B cell (primary cell): ENCODE results near the gene SENP2. TPM values are rescaled to one million over a fixed set of nuclear protein-coding genes. Genes with fewer than 3 reads are reported as not detected.

Experiments
- ATAC-seq: fragments of 200-7000 bp; cut with Tn5 transposase; one replicate; pipeline ENCODE4 v1.10.0; 2021; ENCODE audit warnings: low read depth, mild to moderate bottlenecking, moderate number of reproducible peaks, moderate library complexity
- CTCF ChIA-PET: fragments of 350-600 bp; sonication (Branson Sonifier 250); formaldehyde crosslinking; loops from one replicate; lab custom pipeline; 2021; ENCODE audit warnings: antibody characterized with exemption, inconsistent platforms; lab: Charles Lee
- POLR2A ChIA-PET: fragments of 350-600 bp; sonication (Branson Sonifier 250); formaldehyde crosslinking; loops from one replicate; lab custom pipeline; 2021; ENCODE audit warnings: antibody characterized with exemption; lab: Charles Lee
- DNase-seq: peaks from one replicate; pipeline ENCODE4 v3.0.0; 2013
- H2AFZ ChIP-seq: 2 replicates; pipeline ENCODE4 v1.6.1; 2012; ENCODE audit warnings: mild to moderate bottlenecking, low read depth, low read length; ENCODE audit not compliant: insufficient read depth, poor library complexity, severe bottlenecking
- H3K27ac ChIP-seq, 2 donors: 1 replicate in 1 of 2; 2 replicates in 1 of 2; pipeline ENCODE4 v1.5.1; 2012 to 2013; ENCODE audit warnings: low read length in 2 of 2, mild to moderate bottlenecking in 2 of 2, moderate library complexity in 1 of 2
- H3K27me3 ChIP-seq, 4 experiments: fragments of 200-600 bp in 1 of 4; sonication (generic) in 1 of 4; replicated peaks in 1 of 4; 1 replicate in 2 of 4; 2 replicates in 2 of 4; pipeline versions ENCODE4 v1.6.1 to v1.7.0; 2013 to 2016; ENCODE audit warnings: low read length in 3 of 4, mild to moderate bottlenecking in 2 of 4, mixed read lengths in 1 of 4, moderate library complexity in 1 of 4; ENCODE audit not compliant: insufficient read depth in 4 of 4, control insufficient read depth in 3 of 4; ENCODE audit errors: control extremely low read depth in 1 of 4
- H3K36me3 ChIP-seq, 2 experiments: replicated peaks in 1 of 2; 1 replicate in 1 of 2; 2 replicates in 1 of 2; pipeline versions ENCODE4 v1.6.1 to v1.7.1; 2013; ENCODE audit warnings: low read length in 1 of 2; ENCODE audit not compliant: insufficient read depth in 2 of 2, control insufficient read depth in 1 of 2; ENCODE audit errors: control extremely low read depth in 1 of 2, extremely low read depth in 1 of 2
- H3K4me1 ChIP-seq, 2 donors: fragments of 200-600 bp in 1 of 2; sonication (generic) in 1 of 2; 1 replicate in 1 of 2; 2 replicates in 1 of 2; pipeline versions ENCODE4 v1.5.1 to v1.6.1; 2013 to 2017; ENCODE audit warnings: low read length in 2 of 2; ENCODE audit not compliant: control insufficient read depth in 2 of 2, insufficient read depth in 2 of 2
- H3K4me2 ChIP-seq: replicated peaks from 2 replicates; pipeline ENCODE3; 2012; ENCODE audit warnings: mild to moderate bottlenecking, low read depth, low read length; ENCODE audit not compliant: poor library complexity, severe bottlenecking
- H3K4me3 ChIP-seq, 5 experiments: fragments of 200-600 bp in 1 of 5; sonication (generic) in 1 of 5; 1 replicate in 3 of 5; 2 replicates in 2 of 5; pipeline versions ENCODE4 v1.5.1 to v1.7.0; 2011 to 2016; ENCODE audit warnings: low read length in 4 of 5, mild to moderate bottlenecking in 4 of 5, low read depth in 2 of 5, control low read depth in 1 of 5, moderate library complexity in 1 of 5; ENCODE audit not compliant: insufficient read depth in 1 of 5; ENCODE audit errors: control extremely low read depth in 1 of 5, extremely low read depth in 1 of 5
- H3K79me2 ChIP-seq: fragments of 200-600 bp; sonication (generic); one replicate; pipeline ENCODE4 v1.6.0; 2016; ENCODE audit warnings: low read length; ENCODE audit not compliant: control insufficient read depth, insufficient read depth
- H3K9ac ChIP-seq: fragments of 200-600 bp; sonication (generic); 2 replicates; pipeline ENCODE4 v1.6.1; 2017; ENCODE audit warnings: mild to moderate bottlenecking, low read length, moderate library complexity
- H3K9me3 ChIP-seq, 3 donors: one replicate each; pipeline versions ENCODE4 v1.6.1 to v1.7.1; 2013; ENCODE audit warnings: low read length in 2 of 3; ENCODE audit not compliant: control insufficient read depth in 2 of 3, insufficient read depth in 1 of 3; ENCODE audit errors: control extremely low read depth in 1 of 3
- H4K20me1 ChIP-seq: 2 replicates; pipeline ENCODE4 v1.6.0; 2012; ENCODE audit warnings: mild to moderate bottlenecking, low read length; ENCODE audit not compliant: insufficient read depth, control insufficient read depth, poor library complexity, severe bottlenecking
- H3K27ac Mint-ChIP-seq: one replicate; pipeline ENCODE4 v1.8.0; 2021; ENCODE audit warnings: mixed read lengths
- H3K27me3 Mint-ChIP-seq: one replicate; pipeline ENCODE4 v1.8.0; 2021; ENCODE audit warnings: mixed read lengths
- H3K4me1 Mint-ChIP-seq: one replicate; pipeline ENCODE4 v1.8.0; 2021; ENCODE audit warnings: mixed read lengths
- H3K4me3 Mint-ChIP-seq: one replicate; pipeline ENCODE4 v1.8.0; 2021; ENCODE audit warnings: mixed read lengths
- H3K9me3 Mint-ChIP-seq: one replicate; pipeline ENCODE4 v1.8.0; 2022; ENCODE audit warnings: mixed read lengths; ENCODE audit not compliant: insufficient read depth
- CTCF ChIP-seq: fragments of 200-600 bp; IDR thresholded peaks from one replicate; pipeline ENCODE4 v1.8.0; 2022; ENCODE audit warnings: antibody characterized with exemption, mild to moderate bottlenecking
- EZH2 ChIP-seq: IDR thresholded peaks from 2 replicates; pipeline ENCODE4 v1.6.1; 2012; ENCODE audit warnings: borderline replicate concordance, low read depth, mild to moderate bottlenecking, moderate library complexity, low read length; ENCODE audit not compliant: insufficient read depth, poor library complexity, severe bottlenecking
- WGBS: methylation state at CpG from one replicate; pipeline ENCODE4 v1.1.5; 2013; ENCODE audit warnings: missing lambda C conversion rate; ENCODE audit not compliant: insufficient coverage; 5-methylcytosine and 5-hydroxymethylcytosine counted together
- intact Hi-C: fragments of 100-400 bp; cut with micrococcal nuclease; formaldehyde crosslinking; loops from one replicate; pipeline ENCODE4 v1.10.0; 2022
- polyA plus RNA-seq: library from polyadenylated mRNA; depleted of rRNA; stranded (reverse); fragments of >200 nt; gene quantifications from 2 replicates; pipeline ENCODE4 v1.2.3, GENCODE V29; 2012
- total RNA-seq, 2 donors: library from RNA; stranded (reverse); fragments of 120-200 nt in 1 of 2; gene quantifications; 1 replicate in 1 of 2; 2 replicates in 1 of 2; pipeline versions ENCODE4 v1.2.3 to v1.2.4, GENCODE V29; 2013 to 2022

The SENP2 gene
- total and polyA plus RNA-seq, 2 donors (not counting 1 experiment from before 2014, with no cell fraction given) = 7.2 to 43.4 TPM

GRCh38 chr3:185540695-185541094, 45.4 kb upstream of the SENP2 start:
- Histone ChIP-seq H3K27ac (no peak overlapping the region), H2AFZ (no peak overlapping the region), H3K9me3 (no peaks in the 10 kb centered on the region), H3K4me1 (peaks cover 6% of the 10 kb centered on the region in 2 donors), H3K27me3 (no peaks in the 10 kb centered on the region), H3K4me2 (no peak overlapping the region), H3K36me3 (no peaks in the 10 kb centered on the region), H3K9ac (no peak overlapping the region), H3K79me2 (no peaks in the 10 kb centered on the region), H4K20me1 (no peaks in the 10 kb centered on the region), H3K4me3 (no peak overlapping the region)
- peaks cover 11% of the 10 kb centered on the region for H3K27me3 Mint-ChIP-seq
- ChIA-PET CTCF (no interaction called here), POLR2A (no interaction called here)
- no peak overlapping the region for H3K4me3 Mint-ChIP-seq
- H3K9me3 Mint-ChIP-seq = no peaks in the 10 kb centered on the region
- no CpG with 5 or more reads among the region's 7 CpGs for WGBS
- intact Hi-C loops = no loop called here
- DNase-seq = no peak
- TF ChIP-seq CTCF = no peak
- no peak overlapping the region for H3K27ac Mint-ChIP-seq
- H3K4me1 Mint-ChIP-seq = peaks cover 8% of the 10 kb centered on the region
- ATAC-seq = no peak

GRCh38 chr3:185549122-185549521, 37.0 kb upstream of the SENP2 start:
- no peak for DNase-seq
- WGBS = no CpG with 5 or more reads among the region's 3 CpGs
- no peaks in the 10 kb centered on the region for H3K27me3 ChIP-seq
- no peaks in the 10 kb centered on the region for H3K9me3 ChIP-seq
- H3K9ac ChIP-seq = no peak overlapping the region
- no peaks in the 10 kb centered on the region for H3K36me3 ChIP-seq
- CTCF ChIA-PET = no interaction called here
- H3K27ac ChIP-seq = no peak overlapping the region
- no peak for TF ChIP-seq CTCF
- TF ChIP-seq EZH2 = no peak
- no peak overlapping the region for H2AFZ ChIP-seq
- no peak overlapping the region for H3K27ac Mint-ChIP-seq
- no peak for ATAC-seq
- H3K9me3 Mint-ChIP-seq = no peaks in the 10 kb centered on the region
- intact Hi-C loops = no loop called here
- H3K27me3 Mint-ChIP-seq = peaks cover under 1% of the 10 kb centered on the region
- H3K4me1 ChIP-seq = no peaks in the 10 kb centered on the region
- H3K4me3 Mint-ChIP-seq = no peak overlapping the region
- H3K4me2 ChIP-seq = no peak overlapping the region
- POLR2A ChIA-PET = no interaction called here
- H3K4me3 ChIP-seq = no peak overlapping the region
- H4K20me1 ChIP-seq = no peaks in the 10 kb centered on the region
- no peaks in the 10 kb centered on the region for H3K4me1 Mint-ChIP-seq
- H3K79me2 ChIP-seq = no peaks in the 10 kb centered on the region
